ENCODE results near the gene CD63.

The CD63 gene

DNA sequence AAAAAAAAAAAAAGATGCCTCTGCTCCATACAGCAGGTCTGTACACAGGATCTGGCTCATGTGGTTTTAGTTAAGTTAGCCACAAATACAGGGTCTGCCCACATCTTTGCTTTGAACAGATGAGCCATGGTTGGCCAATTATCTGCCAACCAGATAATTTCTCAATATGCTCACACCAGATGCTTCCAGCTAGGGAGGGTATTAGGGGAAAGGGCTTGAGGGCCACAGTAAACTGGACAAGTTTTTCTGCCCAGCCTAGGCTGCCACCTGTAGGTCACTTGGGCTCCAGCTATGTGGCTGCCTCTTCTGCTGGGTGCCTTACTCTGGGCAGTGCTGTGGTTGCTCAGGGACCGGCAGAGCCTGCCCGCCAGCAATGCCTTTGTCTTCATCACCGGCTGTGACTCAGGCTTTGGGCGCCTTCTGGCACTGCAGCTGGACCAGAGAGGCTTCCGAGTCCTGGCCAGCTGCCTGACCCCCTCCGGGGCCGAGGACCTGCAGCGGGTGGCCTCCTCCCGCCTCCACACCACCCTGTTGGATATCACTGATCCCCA lies 7.8 kb downstream of the CD63 start:
- peak; percentile 84 for DNase-seq (ENCODE audit: low read depth)

DNA sequence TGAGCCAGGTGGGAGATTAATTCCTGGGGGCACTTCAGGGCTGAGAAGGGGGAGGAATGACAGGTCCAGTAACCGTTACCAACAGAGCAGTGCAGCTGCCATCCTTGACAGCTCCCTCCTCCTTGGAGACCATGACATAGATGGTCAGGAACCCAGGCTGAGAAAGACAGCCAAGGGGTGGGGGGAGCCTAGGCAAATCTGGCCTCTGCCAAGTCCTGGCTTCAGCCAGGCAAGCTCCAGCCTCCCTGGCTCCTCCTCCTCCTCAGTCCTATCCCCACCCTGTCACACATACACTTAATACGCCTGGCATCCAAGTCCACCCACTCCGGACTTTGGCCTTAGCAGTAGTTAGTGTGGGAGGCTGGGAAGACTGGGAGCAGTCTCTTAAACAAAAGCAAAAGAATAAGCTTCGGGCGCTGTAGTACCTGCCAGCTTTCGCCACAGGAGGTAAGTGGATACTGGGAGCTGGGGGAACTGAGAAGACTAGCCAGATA lies 8.7 kb downstream of the CD63 start, which contains the start of gene RDH5:
Gene RDH5 (plus strand): TSS at position 323 of the 494 bp plus-strand sequence. CDS start 792 bp downstream, outside the sequence.
- DNase-seq (ENCODE audit: low read depth): peak; percentile 65

DNA sequence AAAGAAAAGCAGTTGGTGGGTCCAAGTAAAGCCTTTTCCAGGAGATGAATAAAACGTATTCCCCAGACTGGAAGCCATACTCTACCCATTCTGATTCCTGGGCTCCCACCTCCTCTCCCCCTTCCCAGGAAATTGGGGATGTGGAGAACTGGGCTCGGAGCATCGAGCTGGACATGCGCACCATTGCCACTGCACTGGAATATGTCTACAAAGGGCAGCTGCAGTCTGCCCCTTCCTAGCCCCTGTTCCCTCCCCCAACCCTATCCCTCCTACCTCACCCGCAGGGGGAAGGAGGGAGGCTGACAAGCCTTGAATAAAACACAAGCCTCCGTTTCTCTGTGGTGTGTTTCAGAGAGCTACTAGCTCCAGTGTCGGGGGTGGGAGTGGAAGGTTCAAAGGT lies 9.4 kb downstream of the CD63 start:
- DNase-seq (ENCODE audit: low read depth): no peak

DNA sequence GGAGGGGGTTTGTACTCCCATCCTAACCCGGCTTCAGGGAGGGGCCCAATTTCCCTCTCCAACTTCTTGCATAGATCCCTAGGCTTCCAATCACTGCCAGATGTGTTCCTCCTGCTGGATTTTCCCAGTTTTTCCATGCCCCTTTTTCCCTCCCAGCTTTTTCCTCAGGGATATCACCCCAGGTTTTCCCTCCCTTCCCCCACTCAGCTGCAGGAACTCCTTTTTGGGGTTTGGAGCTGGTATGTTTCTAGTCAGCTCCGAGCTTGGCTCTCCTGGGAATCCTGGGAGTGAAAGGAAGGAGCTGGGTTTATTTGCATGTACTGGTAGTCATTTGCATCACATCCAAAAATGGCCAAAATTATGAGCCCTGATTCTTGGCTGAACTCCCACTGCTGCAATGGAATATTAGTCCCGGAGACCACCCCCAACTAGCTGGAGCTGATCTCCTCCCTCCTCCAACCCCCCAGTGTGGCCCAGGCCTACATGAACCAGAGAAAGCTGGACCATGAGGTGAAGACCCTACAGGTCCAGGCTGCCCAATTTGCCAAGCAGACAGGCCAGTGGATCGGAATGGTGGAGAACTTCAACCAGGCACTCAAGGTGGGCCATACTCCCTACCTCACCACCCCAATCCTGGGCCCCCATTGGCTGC lies 10.1 kb downstream of the CD63 start:
- no peak for DNase-seq (ENCODE audit: low read depth)

DNA sequence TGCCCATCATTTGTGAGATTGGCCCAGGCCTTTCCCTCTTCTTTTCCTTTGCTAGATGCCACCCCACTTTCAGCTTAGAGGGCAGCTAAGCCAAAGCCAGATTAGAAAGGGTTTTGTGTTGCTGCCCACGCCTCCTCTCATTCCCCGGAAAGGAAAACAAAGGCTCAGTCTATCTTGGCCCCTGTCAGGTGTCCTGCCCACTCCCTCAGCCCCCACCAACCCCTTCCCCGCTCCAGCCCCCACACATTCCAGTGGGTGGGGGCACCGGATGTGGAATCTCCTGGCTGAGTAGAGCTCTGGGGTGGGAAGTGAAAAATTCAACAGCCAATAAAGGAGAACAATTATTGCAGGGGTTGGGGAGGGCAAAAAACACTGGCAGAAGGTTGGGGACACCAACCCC lies 10.8 kb downstream of the CD63 start:
- no peak for DNase-seq (ENCODE audit: low read depth)

DNA sequence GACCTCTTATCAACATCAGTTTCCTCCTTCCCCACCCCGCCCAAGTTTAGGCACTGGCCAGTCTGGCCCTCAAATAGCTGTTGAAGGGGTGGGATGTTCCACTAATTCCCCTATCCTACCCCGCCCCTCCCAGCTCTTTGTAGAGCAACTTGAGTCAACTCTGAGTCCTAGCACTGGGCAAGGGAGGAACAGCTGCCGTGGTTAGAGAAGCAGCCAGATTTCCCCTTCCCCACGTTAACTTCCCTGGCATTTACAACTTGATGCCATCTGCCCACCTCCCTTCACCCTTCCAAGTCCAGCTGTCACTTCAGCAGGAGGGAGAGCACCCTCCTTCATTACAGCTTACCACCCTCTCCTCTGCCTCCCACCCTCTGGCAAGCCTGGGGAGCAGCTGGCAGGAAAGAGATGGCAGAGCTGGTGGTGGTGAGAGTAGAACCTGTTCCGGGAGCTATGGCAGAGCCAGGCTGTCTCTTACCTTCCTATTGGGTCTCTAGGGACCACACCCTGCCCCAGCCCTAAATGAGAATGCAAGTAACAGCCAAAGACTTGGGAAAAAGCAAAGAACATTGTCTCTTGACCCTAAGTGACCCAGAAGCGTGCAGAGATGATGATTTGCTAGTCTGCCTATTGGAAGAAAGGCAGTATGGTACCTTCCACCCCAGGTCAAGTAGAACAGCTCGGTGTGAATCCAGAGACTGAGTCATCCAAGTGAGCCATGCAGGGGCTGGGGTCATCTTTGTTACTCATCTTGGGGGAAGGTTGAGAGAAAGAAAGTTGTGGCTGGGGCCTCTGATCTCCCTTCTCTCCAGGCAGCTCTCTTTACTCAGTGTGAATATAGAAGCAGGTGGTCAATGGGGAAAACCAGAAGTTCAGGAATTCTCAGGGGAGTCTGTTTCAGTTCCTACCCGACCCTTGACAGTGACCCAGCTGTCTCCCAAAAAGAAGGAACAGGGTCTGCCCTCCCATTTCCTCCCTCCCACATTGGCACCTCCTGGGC lies 11.5 kb downstream of the CD63 start:
- DNase-seq (ENCODE audit: low read depth): peak; percentile 76

DNA sequence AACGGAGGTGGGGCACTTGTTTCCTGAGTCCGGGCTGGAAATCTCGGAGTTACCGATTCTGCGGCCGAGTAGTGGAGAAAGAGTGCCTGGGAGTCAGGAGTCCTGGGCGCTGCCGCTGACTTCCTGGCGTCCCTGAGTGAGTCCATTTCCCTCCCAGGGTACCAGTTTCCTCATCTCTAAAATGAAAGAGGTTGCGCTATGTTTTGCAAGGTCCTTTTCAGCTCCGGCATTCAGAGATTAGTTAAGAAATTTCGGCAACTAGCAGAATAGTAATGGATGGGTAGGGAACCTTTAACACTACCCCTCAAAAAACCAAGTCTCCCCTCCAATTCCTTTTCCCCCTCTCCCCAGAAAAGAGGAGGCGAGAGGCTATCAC lies 12.2 kb downstream of the CD63 start:
- DNase-seq (ENCODE audit: low read depth): no peak

DNA sequence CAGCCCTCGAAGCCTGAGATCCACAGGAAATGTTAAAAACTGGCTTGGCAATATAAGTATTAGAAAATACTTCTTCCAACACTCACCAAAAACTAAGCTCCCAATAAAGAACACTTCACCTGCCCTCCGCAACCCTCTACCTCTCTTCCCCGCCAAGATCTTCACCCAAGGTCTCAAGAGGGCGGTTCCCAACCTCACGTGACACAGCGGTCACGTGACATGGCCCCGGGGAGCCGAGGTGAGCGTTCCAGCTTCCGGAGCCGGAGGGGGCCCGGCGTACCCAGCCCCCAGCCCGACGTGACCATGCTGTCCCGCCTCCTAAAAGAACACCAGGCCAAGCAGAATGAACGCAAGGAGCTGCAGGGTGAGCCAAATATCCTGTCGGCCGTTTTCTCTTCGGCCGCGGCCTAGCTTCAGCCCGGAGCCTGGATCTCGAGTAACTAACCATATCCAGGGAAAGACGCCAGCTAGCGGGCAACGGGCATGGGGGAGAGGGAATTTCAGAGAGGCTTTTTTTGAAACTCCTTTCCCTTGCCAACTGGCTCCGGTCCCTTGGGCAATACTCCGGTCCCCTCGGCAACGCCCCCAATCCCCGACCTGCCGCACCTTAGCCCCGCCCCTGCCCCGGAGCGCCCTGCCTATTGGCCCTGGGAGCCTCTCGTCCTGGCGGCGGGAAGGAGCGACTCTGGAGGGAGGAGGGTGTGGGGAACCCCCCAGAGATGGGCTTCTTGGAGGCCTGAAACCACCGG lies 12.8 kb downstream of the CD63 start, which contains the start of gene BLOC1S1:
Gene BLOC1S1 (plus strand): TSS at position 214 of the 749 bp plus-strand sequence. CDS start 6 bp downstream, at position 220.
- DNase-seq (ENCODE audit: low read depth): peak; percentile 89

DNA sequence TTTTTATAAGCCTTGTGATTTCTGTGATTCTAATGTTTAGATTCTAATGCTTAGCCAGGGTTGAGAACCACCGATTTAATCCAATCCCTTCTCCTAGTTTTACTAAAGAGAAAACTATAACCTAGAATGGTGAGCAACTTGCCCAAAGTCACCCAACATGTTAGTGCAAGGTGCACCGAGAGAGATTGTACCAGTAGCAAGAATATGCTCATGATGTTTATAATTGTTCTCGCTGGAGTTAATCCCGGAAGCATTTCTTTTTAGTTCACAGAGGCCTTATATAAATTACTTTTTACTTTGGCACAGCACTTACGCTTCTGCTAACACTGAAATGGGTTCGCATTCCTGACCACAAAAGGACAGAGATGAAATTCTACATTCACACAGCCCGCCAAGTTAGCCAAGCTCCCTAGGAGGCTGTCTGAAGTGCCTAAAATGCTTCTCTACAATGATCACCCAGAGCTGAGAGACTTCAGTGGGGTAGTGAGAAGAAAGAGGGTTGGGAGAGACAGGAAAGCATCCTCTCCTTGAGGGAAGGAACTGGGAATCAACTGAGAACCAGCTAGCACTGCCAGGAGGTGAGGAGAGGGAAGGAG lies 13.5 kb downstream of the CD63 start:
- no peak for DNase-seq (ENCODE audit: low read depth)

DNA sequence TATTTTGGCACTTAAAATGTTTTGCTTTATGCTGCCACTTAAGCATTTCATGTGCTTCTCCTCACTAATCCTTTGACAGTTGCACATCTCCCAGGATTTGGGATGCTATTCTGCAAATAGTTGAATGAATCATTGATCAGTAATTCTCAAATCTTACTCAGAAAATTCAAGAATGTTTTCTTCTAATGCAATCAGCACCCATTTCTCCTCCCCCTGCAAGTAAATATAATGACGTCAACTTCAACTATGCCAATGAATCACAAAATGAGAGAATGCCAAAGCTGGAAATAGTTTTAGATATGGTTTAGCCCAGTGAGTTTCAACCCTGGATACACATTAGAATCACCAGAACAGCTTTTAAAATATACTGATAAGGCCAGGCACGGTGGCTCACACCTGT lies 15.1 kb downstream of the CD63 start:
- DNase-seq (ENCODE audit: low read depth): peak; percentile 91

DNA sequence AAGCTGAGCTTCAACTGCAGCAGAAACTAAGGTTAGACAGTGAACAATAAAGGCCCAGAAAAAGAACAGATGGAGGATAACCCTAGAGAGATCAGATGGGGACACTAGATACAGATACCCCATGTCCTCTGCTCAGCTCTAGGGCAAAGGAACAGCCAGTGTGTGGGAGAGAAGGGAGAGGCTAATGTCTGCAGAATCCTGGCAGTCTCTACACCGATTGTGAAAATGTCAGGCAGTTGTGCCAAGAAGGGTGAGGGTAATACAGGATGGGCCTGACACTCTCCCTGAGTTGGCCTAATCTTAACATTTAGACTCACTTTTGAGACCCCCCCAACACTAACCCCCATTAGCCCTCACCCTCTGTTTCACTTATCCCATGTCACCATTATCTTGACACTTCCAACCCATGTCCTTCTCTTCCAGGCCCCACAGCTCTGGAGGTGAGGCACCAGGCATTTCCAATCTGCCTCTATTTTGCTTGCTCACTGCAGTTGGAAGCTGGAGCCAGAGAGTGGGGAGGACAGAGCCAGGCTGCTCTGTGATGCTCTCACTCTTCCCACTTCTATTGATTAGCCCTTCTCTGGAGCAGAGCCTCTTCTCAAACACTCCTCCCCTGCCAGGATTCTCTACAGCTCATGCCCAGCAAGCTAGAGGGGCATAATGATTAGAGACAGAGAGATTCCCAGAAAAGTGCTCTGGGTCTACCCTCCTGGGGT lies 16.0 kb downstream of the CD63 start:
- no peak for DNase-seq (ENCODE audit: low read depth)

DNA sequence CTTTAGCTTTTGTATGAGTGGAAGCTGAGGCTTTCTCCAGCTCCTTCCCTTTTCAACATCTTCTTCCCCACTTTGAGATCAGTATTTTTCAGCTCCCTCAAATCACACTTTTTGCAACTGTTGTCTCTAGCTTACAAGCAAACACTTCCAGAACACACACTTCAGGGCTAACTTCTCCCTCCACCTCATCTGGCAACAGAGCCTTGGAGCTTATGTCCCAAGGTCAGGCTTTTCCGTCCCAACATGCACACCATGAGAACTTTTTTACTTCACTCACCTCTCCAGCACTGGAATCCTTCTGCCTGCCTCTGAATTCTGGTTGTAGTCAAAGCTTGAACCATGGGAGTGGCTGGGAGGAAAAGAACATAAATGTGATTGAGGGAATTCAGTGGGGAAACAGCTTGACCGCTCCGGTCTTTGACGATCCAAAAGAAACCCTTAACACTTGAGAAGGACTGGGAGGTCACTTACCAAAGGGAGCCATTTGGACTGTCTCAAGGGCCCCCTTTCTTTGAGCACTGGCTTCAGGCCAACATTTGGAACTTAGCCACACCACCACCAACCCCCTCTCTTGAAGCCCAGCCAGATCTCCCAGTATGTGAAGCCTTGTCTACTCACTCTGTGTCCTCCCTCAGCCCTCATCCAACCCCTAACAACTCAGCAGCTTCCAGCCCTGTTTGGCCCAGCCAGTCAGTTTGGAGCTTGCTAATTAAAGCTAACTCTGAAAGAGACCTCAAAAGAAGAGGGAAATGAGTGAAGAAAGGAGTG lies 16.8 kb downstream of the CD63 start:
- DNase-seq (ENCODE audit: low read depth): no peak

DNA sequence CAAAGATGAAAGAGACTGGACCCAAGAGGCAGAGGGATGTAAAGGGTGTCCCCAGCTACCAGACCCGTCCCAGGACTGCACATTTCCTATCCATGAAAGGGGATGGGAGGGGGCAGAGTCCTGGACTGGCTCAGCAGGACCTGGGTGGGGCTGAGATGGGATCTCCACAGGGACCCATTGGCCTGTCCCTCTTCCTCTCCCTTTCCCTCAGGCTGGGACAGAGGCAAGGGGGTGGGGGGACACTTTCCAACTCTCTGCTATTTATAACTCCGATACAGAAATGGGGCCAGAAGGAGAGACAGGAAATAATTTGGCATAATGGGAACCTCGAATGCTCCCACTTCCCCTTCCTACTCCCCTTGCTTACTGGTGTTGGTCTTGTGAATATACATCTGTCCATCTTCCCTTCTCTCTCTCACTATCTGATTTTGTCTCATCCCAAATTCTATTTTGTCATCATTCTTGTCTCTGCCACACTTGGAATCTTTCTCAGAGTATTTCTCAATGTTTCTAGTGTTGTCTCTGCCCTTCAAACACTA lies 20.0 kb downstream of the CD63 start:
- no peak for DNase-seq (ENCODE audit: low read depth)

DNA sequence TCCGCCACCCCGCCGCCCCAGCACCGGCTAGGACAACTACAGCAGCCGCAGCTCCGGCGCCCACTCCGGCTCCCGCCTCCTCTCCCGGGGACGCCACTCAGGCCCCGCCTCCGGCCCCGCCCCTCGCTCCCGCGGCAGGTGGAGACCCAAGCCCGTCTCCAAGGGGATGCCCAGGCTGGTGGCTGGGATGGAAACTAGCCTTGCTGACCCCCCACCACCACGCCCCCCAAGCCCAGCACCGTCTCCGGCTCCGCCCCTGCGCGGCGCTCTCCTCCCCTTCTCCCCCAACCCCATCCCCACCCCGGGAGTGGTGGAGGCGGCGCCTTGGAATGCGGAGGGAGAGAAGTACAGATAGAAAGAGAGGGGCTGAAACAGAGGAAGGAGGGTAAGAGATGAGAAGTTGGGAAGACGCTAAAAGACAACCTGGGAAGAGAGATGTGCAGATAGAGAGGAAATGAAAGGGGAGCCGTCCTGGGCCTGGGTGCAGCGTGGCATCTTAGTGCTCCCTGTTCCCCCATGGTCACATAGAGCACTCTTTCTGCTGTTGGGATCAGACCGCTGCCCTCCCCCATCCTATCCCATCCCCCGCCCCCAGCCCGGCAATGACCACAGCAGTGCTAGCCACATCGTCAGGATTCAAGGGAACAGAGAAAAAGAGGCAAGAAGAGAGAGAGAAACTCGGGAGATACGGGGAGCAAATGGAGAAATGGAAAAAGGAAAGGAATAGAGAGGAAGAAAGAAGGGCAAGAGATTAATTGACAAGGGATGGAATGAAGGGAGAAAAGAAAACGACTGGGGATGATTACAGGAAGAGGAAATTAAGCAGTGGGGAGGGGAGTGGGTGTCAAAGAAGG lies 20.7 kb downstream of the CD63 start, which contains the start of gene ITGA7:
Gene ITGA7 (minus strand): TSS at position 64 of the 854 bp plus-strand sequence. CDS start 222 bp downstream, outside the sequence.
- no peak for DNase-seq (ENCODE audit: low read depth)

DNA sequence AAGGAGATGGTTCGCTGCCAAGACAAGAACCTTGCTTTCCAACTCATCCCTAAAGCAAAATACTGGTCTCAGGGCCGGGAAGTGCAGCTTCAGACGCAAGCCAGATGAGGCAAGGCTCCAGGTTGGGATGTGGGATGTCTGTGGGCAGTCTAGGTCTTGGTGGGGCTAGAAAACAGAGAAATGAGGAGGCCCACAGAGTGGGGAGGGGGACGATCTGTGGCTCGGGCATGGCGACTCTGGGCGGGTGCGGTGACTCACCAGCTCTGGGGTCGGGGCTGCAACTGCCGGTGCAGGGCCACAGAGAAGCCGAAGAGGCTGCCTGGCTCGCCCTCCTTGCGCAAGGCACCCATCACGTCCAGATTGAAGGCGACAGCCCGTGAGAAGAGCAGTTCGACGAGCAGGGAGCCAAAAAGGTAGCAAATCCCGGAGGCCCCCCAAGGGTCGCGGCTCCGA lies 21.6 kb downstream of the CD63 start:
- no peak for DNase-seq (ENCODE audit: low read depth)

DNA sequence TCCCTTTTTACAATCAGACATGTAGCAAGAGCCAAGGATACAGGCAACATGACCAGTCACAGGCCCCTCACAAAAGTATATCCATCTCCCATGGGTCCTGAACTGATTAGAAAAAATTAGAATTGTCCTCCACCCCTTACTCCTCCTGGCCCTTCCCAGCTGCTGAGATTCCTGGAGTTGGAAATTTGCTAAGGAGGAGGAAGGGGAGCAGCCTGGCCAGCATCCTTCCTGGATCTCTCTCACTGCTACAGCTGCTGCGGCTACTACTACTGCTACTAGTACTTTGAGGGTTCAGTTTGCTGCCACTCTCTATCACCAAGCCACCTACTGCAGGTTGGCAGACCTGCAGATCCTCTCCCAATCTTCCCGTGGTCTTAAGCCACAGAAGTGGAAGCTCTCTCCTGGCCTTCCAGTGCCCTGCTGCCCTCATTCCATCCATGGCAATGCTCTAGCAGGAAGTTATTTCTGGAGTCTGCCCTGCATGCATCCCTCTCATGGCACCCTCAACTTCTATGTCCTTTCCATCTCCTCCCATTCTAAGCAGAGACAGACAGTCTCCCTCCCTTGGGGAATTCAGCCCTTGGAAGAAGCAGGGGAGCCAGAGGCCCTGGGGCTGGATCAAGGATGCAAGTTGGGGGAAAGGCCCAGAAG lies 22.1 kb downstream of the CD63 start:
- DNase-seq (ENCODE audit: low read depth): no peak

DNA sequence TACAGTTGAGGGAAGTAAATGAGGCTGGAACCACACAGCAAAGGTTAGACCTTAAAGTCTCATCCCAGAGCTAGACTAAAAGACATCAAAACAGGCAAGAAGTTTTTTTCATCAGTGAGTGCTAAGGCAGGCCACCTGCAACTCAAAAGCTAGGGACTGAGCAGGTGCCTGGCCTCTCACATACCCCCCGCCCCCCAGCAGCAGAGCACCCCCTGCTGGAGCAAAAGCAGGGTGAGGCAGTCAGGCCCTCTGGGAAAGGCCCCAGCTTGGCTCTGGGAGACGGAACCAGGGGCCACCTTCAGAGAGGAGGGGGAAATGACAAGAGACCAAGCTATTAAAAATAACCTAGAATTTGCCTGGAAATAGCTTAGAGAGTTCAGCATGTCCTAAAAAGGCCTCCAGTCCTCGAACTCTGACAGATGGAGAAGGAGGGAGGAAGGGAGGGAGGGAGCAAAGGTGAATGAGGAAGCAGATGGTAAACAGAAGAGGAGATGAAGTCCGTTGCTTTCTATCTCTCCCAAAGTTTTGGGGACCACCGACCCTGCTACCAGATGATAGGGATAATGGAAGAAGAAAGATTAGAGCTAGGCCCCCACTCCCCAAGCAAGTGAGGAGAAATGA lies 22.9 kb downstream of the CD63 start:
- no peak for DNase-seq (ENCODE audit: low read depth)
